ENCODE measurements around the gene ELOVL2.

Gene ELOVL2

GRCh38 chr6:11056871-11057270 lies 12.8 kb upstream of the ELOVL2 start:
- DNase-seq: no peak

GRCh38 chr6:11055127-11055627 lies 11.1 kb upstream of the ELOVL2 start:
- no peak for DNase-seq

GRCh38 chr6:11054722-11055121 lies 10.6 kb upstream of the ELOVL2 start:
- DNase-seq: no peak

- DNase-seq: no peak
Observed at GRCh38 chr6:11053307-11053706, 9.2 kb upstream of the ELOVL2 start.

GRCh38 chr6:11050731-11051130 lies 6.6 kb upstream of the ELOVL2 start:
- no peak for DNase-seq

GRCh38 chr6:11044712-11045167 lies 635 bp upstream of the ELOVL2 start:
- no peak for DNase-seq

GRCh38 chr6:11043378-11043960 lies 636 bp downstream of the ELOVL2 start:
- DNase-seq: no peak

- DNase-seq: no peak
Observed at GRCh38 chr6:11042750-11043377, 1.2 kb downstream of the ELOVL2 start.

- no peak for DNase-seq
Observed at GRCh38 chr6:11042025-11042749, 1.9 kb downstream of the ELOVL2 start.

- DNase-seq: no peak
Observed at GRCh38 chr6:11040134-11040533, 4.0 kb downstream of the ELOVL2 start.

GRCh38 chr6:11039040-11039439 lies 5.1 kb downstream of the ELOVL2 start:
- no peak for DNase-seq

- DNase-seq: no peak
Observed at GRCh38 chr6:11036977-11037430, 7.1 kb downstream of the ELOVL2 start.

GRCh38 chr6:11036351-11036740 lies 7.8 kb downstream of the ELOVL2 start:
- no peak for DNase-seq

- no peak for DNase-seq
Observed at GRCh38 chr6:11035616-11036350, 8.3 kb downstream of the ELOVL2 start.

- no peak for DNase-seq
Observed at GRCh38 chr6:11033825-11034224, 10.3 kb downstream of the ELOVL2 start.

- no peak for DNase-seq
Observed at GRCh38 chr6:11030904-11031303, 13.2 kb downstream of the ELOVL2 start.

GRCh38 chr6:11028959-11029358 lies 15.1 kb downstream of the ELOVL2 start:
- DNase-seq: no peak

GRCh38 chr6:11027565-11028110 lies 16.5 kb downstream of the ELOVL2 start:
- DNase-seq: no peak

- no peak for DNase-seq
Observed at GRCh38 chr6:11025921-11026635, 18.0 kb downstream of the ELOVL2 start.

- DNase-seq: no peak
Observed at GRCh38 chr6:11025130-11025529, 19.0 kb downstream of the ELOVL2 start.

GRCh38 chr6:11023032-11023431 lies 21.1 kb downstream of the ELOVL2 start:
- no peak for DNase-seq

- no peak for DNase-seq
Observed at GRCh38 chr6:11021714-11022113, 22.4 kb downstream of the ELOVL2 start.
